ENCODE results near the gene LIPT2. TPM values are rescaled to one million over a fixed set of nuclear protein-coding genes. Genes with fewer than 3 reads are reported as not detected.

The LIPT2 gene
- total RNA-seq, 4 donors from 2014 or later = 5.1 to 10.6 (median 7.6) TPM

GRCh38 chr11:74534216-74534945 lies 40.9 kb upstream of the LIPT2 start:
- Histone ChIP-seq H3K4me1 (peaks cover 10% of the 10 kb centered on the region), H3K4me3 (no peak overlapping the region), H3K27me3 (no peaks in the 10 kb centered on the region), H3K27ac (no peak overlapping the region), H3K36me3 (no peaks in the 10 kb centered on the region), H3K9me3 (no peaks in the 10 kb centered on the region)
- 71% methylated on average over 8 of the region's 8 CpGs for WGBS
- no peak for DNase-seq (ENCODE audit: low spot score in 2 of 2)
- TF ChIP-seq POLR2A (IDR thresholded peaks at IDR 0.05) (no peak), POLR2AphosphoS5 (IDR thresholded peaks at IDR 0.05) (no peak), CTCF (IDR thresholded peaks at IDR 0.05) (no peak), EP300 (IDR thresholded peaks at IDR 0.05) (no peak)

DNA sequence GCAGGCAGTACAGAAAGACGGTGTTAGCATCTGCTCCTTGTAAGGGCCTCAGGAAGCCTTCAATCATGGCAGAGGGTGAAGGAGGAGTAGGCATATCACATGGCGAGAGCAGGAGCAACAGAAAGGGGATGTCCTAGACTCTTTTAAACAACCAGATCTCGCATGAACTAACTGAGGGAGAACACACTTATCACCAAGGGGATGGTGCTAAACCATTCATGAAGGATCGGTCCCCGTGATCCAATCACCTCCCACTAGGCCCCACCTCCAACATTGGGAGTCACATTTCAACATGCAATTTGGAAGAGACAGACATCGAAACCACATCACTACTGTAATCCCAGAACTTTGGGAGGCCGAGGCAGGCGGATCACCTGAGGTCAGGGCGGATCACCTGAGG lies 39.9 kb upstream of the LIPT2 start:
- H3K4me1 ChIP-seq = peaks cover 10% of the 10 kb centered on the region
- H3K27me3 ChIP-seq = no peaks in the 10 kb centered on the region
- H3K27ac ChIP-seq = no peak overlapping the region
- H3K4me3 ChIP-seq = no peak overlapping the region
- 89% methylated on average over 9 of the region's 9 CpGs for WGBS
- TF ChIP-seq CTCF (IDR thresholded peaks at IDR 0.05) (no peak), EP300 (IDR thresholded peaks at IDR 0.05) (no peak), POLR2AphosphoS5 (IDR thresholded peaks at IDR 0.05) (no peak), POLR2A (IDR thresholded peaks at IDR 0.05) (no peak)
- no peak for DNase-seq (ENCODE audit: low spot score in 2 of 2)
- no peaks in the 10 kb centered on the region for H3K36me3 ChIP-seq
- H3K9me3 ChIP-seq = no peaks in the 10 kb centered on the region

GRCh38 chr11:74532501-74533246 lies 39.1 kb upstream of the LIPT2 start:
- 56% methylated on average over 5 of the region's 5 CpGs for WGBS
- Histone ChIP-seq H3K27ac (no peak overlapping the region), H3K4me3 (no peak overlapping the region), H3K9me3 (no peaks in the 10 kb centered on the region), H3K36me3 (no peaks in the 10 kb centered on the region), H3K27me3 (no peaks in the 10 kb centered on the region), H3K4me1 (peaks cover 10% of the 10 kb centered on the region)
- DNase-seq (ENCODE audit: low spot score in 2 of 2) = no peak
- TF ChIP-seq POLR2AphosphoS5 (IDR thresholded peaks at IDR 0.05) = no peak
- TF ChIP-seq POLR2A (IDR thresholded peaks at IDR 0.05) = no peak
- TF ChIP-seq CTCF (IDR thresholded peaks at IDR 0.05) = no peak
- no peak for TF ChIP-seq EP300 (IDR thresholded peaks at IDR 0.05)

GRCh38 chr11:74524978-74525377 lies 31.5 kb upstream of the LIPT2 start:
- H3K9me3 ChIP-seq = no peaks in the 10 kb centered on the region
- no peak overlapping the region for H3K27ac ChIP-seq
- no peak overlapping the region for H3K4me3 ChIP-seq
- 67% methylated on average over 2 of the region's 2 CpGs for WGBS
- no peak for TF ChIP-seq EP300 (IDR thresholded peaks at IDR 0.05)
- TF ChIP-seq POLR2AphosphoS5 (IDR thresholded peaks at IDR 0.05) = no peak
- no peak for TF ChIP-seq POLR2A (IDR thresholded peaks at IDR 0.05)
- no peak for TF ChIP-seq CTCF (IDR thresholded peaks at IDR 0.05)
- no peaks in the 10 kb centered on the region for H3K4me1 ChIP-seq
- no peaks in the 10 kb centered on the region for H3K36me3 ChIP-seq
- H3K27me3 ChIP-seq = no peaks in the 10 kb centered on the region
- no peak for DNase-seq (ENCODE audit: low spot score in 2 of 2)

- no peak for TF ChIP-seq EP300 (IDR thresholded peaks at IDR 0.05)
- no peak for TF ChIP-seq POLR2AphosphoS5 (IDR thresholded peaks at IDR 0.05)
- TF ChIP-seq POLR2A (IDR thresholded peaks at IDR 0.05) = no peak
- TF ChIP-seq CTCF (IDR thresholded peaks at IDR 0.05) = no peak
- DNase-seq (ENCODE audit: low spot score in 2 of 2) = no peak
- Histone ChIP-seq H3K36me3 (no peaks in the 10 kb centered on the region), H3K4me3 (no peak overlapping the region), H3K27me3 (no peaks in the 10 kb centered on the region), H3K27ac (no peak overlapping the region), H3K4me1 (peaks cover under 1% of the 10 kb centered on the region), H3K9me3 (no peaks in the 10 kb centered on the region)
- WGBS = 80% methylated on average over 5 of the region's 5 CpGs
Observed at GRCh38 chr11:74524501-74524900, 31.0 kb upstream of the LIPT2 start.
